HG03060 (cell line): ENCODE data around the gene C16orf74.
A peak's percentile ranks its signal among the peaks of the same experiment; 100 is the strongest.

Experiments
- ATAC-seq: cut with Tn5 transposase; IDR thresholded peaks from one replicate; pipeline ENCODE4 v1.9.1; 2021; ENCODE audit warnings: low read depth, moderate number of reproducible peaks; ENCODE audit not compliant: unreplicated experiment

Gene C16orf74

GRCh38 chr16:85750827-85751697, at the start of gene C16orf74:
Gene C16orf74, minus strand, starts transcription at chr16:85751096. Its CDS starts 15,879 bp downstream, at chr16:85735217.
- no peak for ATAC-seq

GRCh38 chr16:85800321-85800669, 49.4 kb upstream of the C16orf74 start:
- ATAC-seq, result no peak

- ATAC-seq, result peak; percentile 62
Observed at GRCh38 chr16:85799497-85800320, 48.8 kb upstream of the C16orf74 start, which contains the start of the genes COX4I1 and EMC8. Gene COX4I1, plus strand, starts transcription at chr16:85799695. Its CDS starts 1,511 bp downstream, at chr16:85801206. Gene EMC8, minus strand, starts transcription at chr16:85799544. Its CDS starts 249 bp downstream, at chr16:85799295.

- no peak for ATAC-seq
Observed at GRCh38 chr16:85798901-85799496, 48.1 kb upstream of the C16orf74 start.

GRCh38 chr16:85798283-85798776, 47.4 kb upstream of the C16orf74 start:
- ATAC-seq, result no peak

- ATAC-seq, result no peak
Observed at GRCh38 chr16:85796599-85796998, 45.7 kb upstream of the C16orf74 start.

GRCh38 chr16:85796152-85796551, 45.3 kb upstream of the C16orf74 start:
- ATAC-seq, result no peak

GRCh38 chr16:85794696-85795095, 43.8 kb upstream of the C16orf74 start:
- ATAC-seq, result no peak

- ATAC-seq, result no peak
Observed at GRCh38 chr16:85793662-85794298, 42.9 kb upstream of the C16orf74 start.

- no peak for ATAC-seq
Observed at GRCh38 chr16:85789773-85790172, 38.9 kb upstream of the C16orf74 start.

GRCh38 chr16:85788819-85789218, 37.9 kb upstream of the C16orf74 start:
- no peak for ATAC-seq

GRCh38 chr16:85785927-85786326, 35.0 kb upstream of the C16orf74 start:
- ATAC-seq, result no peak

GRCh38 chr16:85784813-85785212, 33.9 kb upstream of the C16orf74 start:
- no peak for ATAC-seq

- ATAC-seq, result no peak
Observed at GRCh38 chr16:85783441-85783840, 32.5 kb upstream of the C16orf74 start.

- no peak for ATAC-seq
Observed at GRCh38 chr16:85782451-85782850, 31.6 kb upstream of the C16orf74 start.

GRCh38 chr16:85781695-85782370, 30.9 kb upstream of the C16orf74 start:
- no peak for ATAC-seq

- no peak for ATAC-seq
Observed at GRCh38 chr16:85781156-85781555, 30.3 kb upstream of the C16orf74 start.

GRCh38 chr16:85780281-85780680, 29.4 kb upstream of the C16orf74 start:
- no peak for ATAC-seq

GRCh38 chr16:85778873-85779272, 28.0 kb upstream of the C16orf74 start:
- ATAC-seq, result no peak
